Measurements from ENCODE around the gene SEMA3E.

SEMA3E gene

GRCh38 chr7:83610649-83611304 is 38.2 kb downstream of the SEMA3E start:
- TF ChIP-seq GATA2 (IDR thresholded peaks at IDR 0.05; ENCODE audit: low read depth, low read length) = no peak
- no peak for TF ChIP-seq GATA3 (IDR thresholded peaks at IDR 0.05; ENCODE audit: low read depth, low read length)

- no peak for TF ChIP-seq GATA3 (IDR thresholded peaks at IDR 0.05; ENCODE audit: low read depth, low read length)
- TF ChIP-seq GATA2 (IDR thresholded peaks at IDR 0.05; ENCODE audit: low read depth, low read length) = no peak
These were observed 40.2 kb downstream of the SEMA3E start for GRCh38 chr7:83608716-83609115.

GRCh38 chr7:83603649-83604048 is 45.3 kb downstream of the SEMA3E start:
- TF ChIP-seq GATA2 (IDR thresholded peaks at IDR 0.05; ENCODE audit: low read depth, low read length) (no peak), GATA3 (IDR thresholded peaks at IDR 0.05; ENCODE audit: low read depth, low read length) (no peak)

GRCh38 chr7:83599131-83599530 is 49.8 kb downstream of the SEMA3E start:
- TF ChIP-seq GATA2 (IDR thresholded peaks at IDR 0.05; ENCODE audit: low read depth, low read length) (no peak), GATA3 (IDR thresholded peaks at IDR 0.05; ENCODE audit: low read depth, low read length) (no peak)

- TF ChIP-seq GATA2 (IDR thresholded peaks at IDR 0.05; ENCODE audit: low read depth, low read length) (no peak), GATA3 (IDR thresholded peaks at IDR 0.05; ENCODE audit: low read depth, low read length) (no peak)
These were observed 54.9 kb downstream of the SEMA3E start for GRCh38 chr7:83593921-83594475.

- peak; percentile 90 for TF ChIP-seq GATA2 (IDR thresholded peaks at IDR 0.05; ENCODE audit: low read depth, low read length)
- peak; percentile 91 for TF ChIP-seq GATA3 (IDR thresholded peaks at IDR 0.05; ENCODE audit: low read depth, low read length)
These were observed 60.2 kb downstream of the SEMA3E start for GRCh38 chr7:83588602-83589240.

GRCh38 chr7:83586281-83586680 is 62.7 kb downstream of the SEMA3E start:
- no peak for TF ChIP-seq GATA2 (IDR thresholded peaks at IDR 0.05; ENCODE audit: low read depth, low read length)
- no peak for TF ChIP-seq GATA3 (IDR thresholded peaks at IDR 0.05; ENCODE audit: low read depth, low read length)

GRCh38 chr7:83581667-83582435 is 67.1 kb downstream of the SEMA3E start:
- TF ChIP-seq GATA3 (IDR thresholded peaks at IDR 0.05; ENCODE audit: low read depth, low read length) = no peak
- TF ChIP-seq GATA2 (IDR thresholded peaks at IDR 0.05; ENCODE audit: low read depth, low read length) = no peak

GRCh38 chr7:83579740-83580139 is 69.2 kb downstream of the SEMA3E start:
- TF ChIP-seq GATA3 (IDR thresholded peaks at IDR 0.05; ENCODE audit: low read depth, low read length) = no peak
- no peak for TF ChIP-seq GATA2 (IDR thresholded peaks at IDR 0.05; ENCODE audit: low read depth, low read length)

- TF ChIP-seq GATA2 (IDR thresholded peaks at IDR 0.05; ENCODE audit: low read depth, low read length) = no peak
These were observed 73.5 kb downstream of the SEMA3E start for GRCh38 chr7:83575436-83575835.

GRCh38 chr7:83574616-83575015 is 74.3 kb downstream of the SEMA3E start:
- TF ChIP-seq GATA2 (IDR thresholded peaks at IDR 0.05; ENCODE audit: low read depth, low read length) (no peak), GATA3 (IDR thresholded peaks at IDR 0.05; ENCODE audit: low read depth, low read length) (no peak)

- no peak for TF ChIP-seq GATA2 (IDR thresholded peaks at IDR 0.05; ENCODE audit: low read depth, low read length)
- TF ChIP-seq GATA3 (IDR thresholded peaks at IDR 0.05; ENCODE audit: low read depth, low read length) = no peak
These were observed 86.0 kb downstream of the SEMA3E start for GRCh38 chr7:83562960-83563359.

- TF ChIP-seq GATA3 (IDR thresholded peaks at IDR 0.05; ENCODE audit: low read depth, low read length) (no peak), GATA2 (IDR thresholded peaks at IDR 0.05; ENCODE audit: low read depth, low read length) (no peak)
These were observed 86.7 kb downstream of the SEMA3E start for GRCh38 chr7:83562289-83562688.

- TF ChIP-seq GATA3 (IDR thresholded peaks at IDR 0.05; ENCODE audit: low read depth, low read length) (no peak), GATA2 (IDR thresholded peaks at IDR 0.05; ENCODE audit: low read depth, low read length) (no peak)
These were observed 89.1 kb downstream of the SEMA3E start for GRCh38 chr7:83559887-83560286.
